ENCODE results near the gene DUSP16.
"Not testable (repeated sequence)": the region's sequence is repeated elsewhere in the genome, so short reads cannot be mapped to it uniquely, and the experiment has no call there.

Gene DUSP16

GRCh38 chr12:12520273-12520672 is 42.4 kb downstream of the DUSP16 start:
- DNase-seq (ENCODE audit: low read depth) = no peak

GRCh38 chr12:12519354-12519998 is 43.2 kb downstream of the DUSP16 start:
- no peak for DNase-seq (ENCODE audit: low read depth)

- no peak for DNase-seq (ENCODE audit: low read depth)
These were observed 43.7 kb downstream of the DUSP16 start for GRCh38 chr12:12518919-12519318.

GRCh38 chr12:12518464-12518845 is 44.2 kb downstream of the DUSP16 start:
- no peak for DNase-seq (ENCODE audit: low read depth)

- DNase-seq (ENCODE audit: low read depth) = no peak
These were observed 49.2 kb downstream of the DUSP16 start for GRCh38 chr12:12513416-12514006.

GRCh38 chr12:12511895-12512711 is 50.6 kb downstream of the DUSP16 start:
- DNase-seq (ENCODE audit: low read depth) = no peak

GRCh38 chr12:12511021-12511783 is 51.5 kb downstream of the DUSP16 start:
- no peak for DNase-seq (ENCODE audit: low read depth)

- DNase-seq (ENCODE audit: low read depth) = no peak
These were observed 52.1 kb downstream of the DUSP16 start for GRCh38 chr12:12510551-12510950.

GRCh38 chr12:12510141-12510540 is 52.5 kb downstream of the DUSP16 start:
- DNase-seq (ENCODE audit: low read depth) = no peak

- no peak for DNase-seq (ENCODE audit: low read depth)
These were observed 54.1 kb downstream of the DUSP16 start for GRCh38 chr12:12508612-12509011.

GRCh38 chr12:12507121-12507520 is 55.5 kb downstream of the DUSP16 start:
- no peak for DNase-seq (ENCODE audit: low read depth)

GRCh38 chr12:12506496-12506890 is 56.2 kb downstream of the DUSP16 start:
- DNase-seq (ENCODE audit: low read depth) = no peak

- DNase-seq (ENCODE audit: low read depth) = no peak
These were observed 56.8 kb downstream of the DUSP16 start for GRCh38 chr12:12505544-12506495.

- no peak for DNase-seq (ENCODE audit: low read depth)
These were observed 59.1 kb downstream of the DUSP16 start for GRCh38 chr12:12503384-12504078.

- DNase-seq (ENCODE audit: low read depth) = no peak
These were observed 59.9 kb downstream of the DUSP16 start for GRCh38 chr12:12502815-12503151.

- DNase-seq (ENCODE audit: low read depth) = not testable (repeated sequence)
These were observed 60.4 kb downstream of the DUSP16 start for GRCh38 chr12:12502130-12502814.

- no peak for DNase-seq (ENCODE audit: low read depth)
These were observed 61.5 kb downstream of the DUSP16 start for GRCh38 chr12:12501121-12501520.

- no peak for DNase-seq (ENCODE audit: low read depth)
These were observed 62.6 kb downstream of the DUSP16 start for GRCh38 chr12:12499909-12500604.

GRCh38 chr12:12498210-12498609 is 64.5 kb downstream of the DUSP16 start:
- DNase-seq (ENCODE audit: low read depth) = no peak

GRCh38 chr12:12495536-12495935 is 67.1 kb downstream of the DUSP16 start:
- no peak for DNase-seq (ENCODE audit: low read depth)

All from activated T-helper 1 cell treated with Interleukin-2 at 50 U/mL for 16 hours (primary cell).